Stimulated activated CD4-positive, alpha-beta T cell treated with anti-CD3 and anti-CD28 coated beads, Interleukin-2, amount 100 ng/mL, for 24 hours (primary cell): Measurements from ENCODE around the gene FGGY.

Experiments
- DNase-seq, 2 donors: peaks; one replicate each; pipeline ENCODE4 v3.0.0-alpha.2; 2020

Gene FGGY

GRCh38 chr1:59316497-59317128, 19.7 kb downstream of the FGGY start:
- no peak for DNase-seq

GRCh38 chr1:59317343-59317742, 20.4 kb downstream of the FGGY start:
- no peak for DNase-seq

DNA sequence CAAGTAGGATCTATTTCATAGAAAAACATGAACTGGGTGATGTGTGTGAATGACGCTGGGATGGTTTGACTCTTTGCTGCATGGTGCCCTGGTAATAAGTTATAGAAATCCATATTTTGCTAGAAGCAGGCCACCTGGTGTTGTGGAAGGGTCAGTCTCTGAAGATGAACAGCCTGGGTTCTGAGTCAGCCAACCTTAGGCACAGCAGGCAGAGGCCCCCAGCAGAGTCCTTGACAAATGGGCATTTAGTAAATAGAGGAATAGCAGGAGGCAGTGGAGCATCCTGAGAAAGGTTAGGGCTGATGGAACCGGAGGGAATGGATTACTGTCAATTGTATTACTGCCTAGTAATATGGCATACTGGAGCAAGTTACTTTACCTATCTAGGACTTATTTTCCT, 20.9 kb downstream of the FGGY start:
- DNase-seq = no peak

DNA sequence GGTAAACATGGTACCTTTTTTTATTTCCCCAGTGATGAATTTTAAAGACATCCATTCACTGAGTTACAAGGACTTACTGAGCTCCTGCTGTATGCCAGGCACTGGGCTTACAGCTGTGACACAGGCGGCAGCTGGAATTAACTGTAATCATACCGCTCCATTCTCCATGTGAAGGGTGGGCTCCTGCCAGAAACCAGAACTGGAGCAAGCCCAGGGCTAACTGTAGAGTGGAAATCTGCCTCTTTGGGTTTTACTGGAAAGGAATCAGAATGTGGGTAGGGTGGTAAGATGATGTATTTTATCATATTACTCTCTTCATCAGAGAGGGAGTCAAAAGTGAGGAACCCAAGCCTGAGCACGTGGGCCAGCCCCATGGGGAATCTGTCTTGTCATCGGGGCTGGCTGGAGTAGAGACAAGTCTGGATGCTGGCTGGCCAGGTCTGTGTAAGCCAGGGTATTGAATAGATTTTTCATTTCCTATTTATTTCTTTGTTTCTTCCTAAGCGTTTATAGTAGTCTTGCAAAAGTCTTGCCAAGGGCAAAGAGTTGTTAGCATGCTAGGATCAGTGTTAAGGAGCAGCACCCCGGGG, 21.5 kb downstream of the FGGY start:
- DNase-seq = no peak

DNA sequence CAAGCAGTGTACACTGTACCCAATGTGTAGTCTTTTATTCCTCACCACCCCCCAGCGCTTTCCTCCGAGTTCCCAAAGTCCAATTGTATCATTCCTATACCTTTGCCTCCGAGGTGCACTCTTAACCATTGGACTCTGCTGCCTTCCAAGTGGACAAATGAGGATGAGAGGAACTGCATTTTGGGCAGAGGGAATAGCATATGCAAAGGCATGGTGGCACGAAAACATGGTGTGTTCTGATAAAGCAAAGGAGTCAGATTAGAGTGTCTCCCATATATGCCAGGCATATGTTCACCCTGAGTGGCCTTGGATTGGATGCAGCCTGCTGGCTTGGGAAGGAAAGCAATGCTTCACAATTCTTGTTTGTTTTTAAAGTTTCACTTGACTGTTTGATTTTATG, 25.5 kb downstream of the FGGY start:
- no peak for DNase-seq

DNA sequence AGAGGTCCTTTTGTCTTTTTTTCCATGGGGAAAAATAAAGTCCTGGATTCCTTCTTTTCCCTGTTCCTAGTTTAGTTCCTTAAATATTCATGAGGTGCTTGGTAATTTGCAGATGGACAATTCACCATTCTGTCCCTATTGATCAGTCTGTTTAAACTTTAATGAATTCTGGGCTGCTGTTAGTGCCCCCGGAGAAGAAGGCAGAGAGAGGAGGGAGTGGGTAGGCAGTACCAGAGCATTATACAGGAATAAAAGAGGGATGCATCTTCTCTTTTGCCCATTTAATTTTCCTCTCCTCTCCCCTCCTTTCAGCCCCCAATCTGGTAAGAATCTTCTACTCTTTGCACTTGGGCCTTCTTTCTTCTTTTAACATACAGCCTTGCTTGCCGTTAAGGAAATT, 25.9 kb downstream of the FGGY start:
- no peak for DNase-seq

GRCh38 chr1:59323879-59324278, 27.0 kb downstream of the FGGY start:
- no peak for DNase-seq

GRCh38 chr1:59328353-59328752, 31.5 kb downstream of the FGGY start:
- DNase-seq = no peak

- no peak for DNase-seq
These were observed 32.6 kb downstream of the FGGY start for GRCh38 chr1:59329412-59330053.

DNA sequence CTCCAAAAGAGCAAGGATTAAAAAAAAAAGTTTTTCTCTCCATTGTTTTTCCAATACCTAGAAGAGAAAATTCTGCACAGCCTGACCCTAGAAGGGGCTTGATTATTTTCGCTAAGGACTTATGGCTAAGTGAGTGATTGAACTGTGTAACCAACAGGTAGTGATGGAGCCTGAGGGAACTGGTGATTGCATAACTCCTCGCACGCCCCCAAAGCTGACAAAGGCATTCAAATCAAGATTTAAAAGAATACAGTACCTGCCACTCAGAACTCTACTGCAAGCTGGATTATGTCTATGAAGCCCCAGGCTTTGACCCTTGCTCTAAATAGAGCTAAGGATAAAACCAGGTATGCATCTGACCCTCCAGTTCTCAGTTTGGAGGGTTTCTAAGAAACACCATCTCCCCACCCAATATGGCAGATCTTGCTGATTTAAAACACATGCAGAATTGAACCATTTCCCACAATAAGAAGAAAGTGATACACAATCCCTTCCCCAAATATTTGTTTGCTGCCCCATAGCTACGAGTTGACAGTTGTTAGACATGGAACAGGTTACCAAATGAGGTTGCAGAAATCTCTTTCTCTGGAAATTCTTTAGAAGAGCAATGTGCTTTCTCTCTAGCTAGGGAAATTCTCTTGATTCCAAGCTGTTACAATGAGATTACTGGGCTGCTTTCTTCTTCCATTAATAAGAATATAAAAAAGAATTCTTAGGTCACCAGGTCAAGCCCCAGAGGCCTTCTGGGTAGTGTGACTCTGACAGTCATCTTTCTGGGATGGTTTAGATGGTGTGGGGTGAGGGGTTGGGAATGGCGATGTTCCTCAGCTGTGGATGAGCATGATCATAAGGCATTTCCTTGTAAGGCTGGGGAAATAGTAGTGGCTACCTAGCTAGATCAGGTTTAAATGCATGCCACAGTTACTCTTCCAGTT, 35.1 kb downstream of the FGGY start:
- DNase-seq = no peak

GRCh38 chr1:59332983-59333382, 36.1 kb downstream of the FGGY start:
- no peak for DNase-seq

GRCh38 chr1:59333626-59334277, 36.9 kb downstream of the FGGY start:
- DNase-seq = no peak

DNA sequence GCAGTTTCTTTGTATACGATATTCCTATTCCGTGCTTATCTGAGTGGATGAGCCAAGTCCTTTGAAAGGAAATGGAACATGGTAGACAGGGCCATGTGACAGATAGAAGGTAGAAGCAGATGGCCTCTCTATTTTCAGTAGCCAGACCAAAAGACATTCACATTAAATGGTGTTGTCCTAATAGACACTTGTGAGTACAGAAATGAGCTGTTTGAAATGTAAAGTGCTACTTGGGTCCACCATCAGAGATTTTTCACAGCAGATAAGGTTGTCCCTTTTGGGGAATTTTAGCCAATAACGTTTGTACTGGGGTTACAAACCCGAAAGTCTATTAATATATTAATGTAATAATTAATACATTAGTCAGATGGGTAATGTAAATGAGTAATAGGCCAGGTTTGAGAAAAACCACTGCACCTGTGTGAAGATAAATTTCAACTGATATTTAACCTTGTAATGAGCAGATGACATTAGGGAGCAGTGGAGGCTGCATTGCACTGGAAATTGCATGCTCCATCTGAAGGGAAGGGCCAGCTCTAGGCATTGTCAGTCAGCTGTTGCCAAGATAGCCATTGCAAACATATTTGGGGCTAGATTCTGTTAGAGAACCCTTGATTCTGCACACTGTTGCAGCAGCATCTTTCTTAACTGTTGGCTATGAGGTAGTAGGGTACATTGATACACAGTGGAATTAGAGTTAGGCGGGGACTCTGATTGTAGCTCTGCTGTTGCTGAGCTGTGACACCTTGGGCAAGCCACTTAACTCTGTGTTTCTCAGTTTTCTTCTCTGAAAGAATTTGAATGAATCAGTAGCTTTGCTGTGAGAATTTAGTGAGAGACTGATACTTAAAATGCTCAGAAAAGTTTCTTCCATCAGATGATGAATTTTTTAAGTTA, 43.8 kb downstream of the FGGY start:
- no peak for DNase-seq

GRCh38 chr1:59342801-59343575, 46.1 kb downstream of the FGGY start:
- no peak for DNase-seq

DNA sequence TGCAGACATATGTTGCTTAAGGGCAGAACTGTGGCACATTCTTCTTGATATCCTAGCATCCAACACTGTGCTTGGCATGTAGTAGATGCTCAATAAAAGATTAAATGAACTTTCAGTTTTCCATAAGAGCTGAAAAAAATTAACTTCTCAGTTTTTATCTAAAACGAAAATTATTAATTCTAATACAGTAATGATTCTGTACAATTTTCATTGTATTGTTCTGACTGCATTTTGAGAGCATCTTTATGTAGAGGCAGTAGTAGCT, 46.6 kb downstream of the FGGY start:
- no peak for DNase-seq

DNA sequence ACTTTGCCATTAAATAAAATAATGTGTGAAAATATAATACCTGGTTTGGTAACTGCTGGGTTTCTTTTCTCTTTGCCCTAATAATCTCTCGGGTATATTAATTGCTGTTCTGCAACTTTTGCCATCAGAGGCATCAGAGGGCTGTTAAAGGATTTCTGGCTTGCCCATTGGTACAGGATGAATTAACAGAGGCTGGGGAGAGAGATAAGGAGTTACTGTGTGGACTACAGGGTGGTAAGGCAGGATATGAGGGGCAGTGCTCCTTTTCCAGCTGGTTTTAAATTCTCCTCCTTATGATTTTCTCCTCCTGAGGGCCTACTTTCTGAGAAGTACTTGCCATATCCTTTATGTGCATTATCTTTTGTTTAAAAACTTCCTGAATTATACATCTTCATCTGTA, 48.3 kb downstream of the FGGY start:
- DNase-seq = no peak

- no peak for DNase-seq
These were observed 49.5 kb downstream of the FGGY start for GRCh38 chr1:59346429-59346828.

DNA sequence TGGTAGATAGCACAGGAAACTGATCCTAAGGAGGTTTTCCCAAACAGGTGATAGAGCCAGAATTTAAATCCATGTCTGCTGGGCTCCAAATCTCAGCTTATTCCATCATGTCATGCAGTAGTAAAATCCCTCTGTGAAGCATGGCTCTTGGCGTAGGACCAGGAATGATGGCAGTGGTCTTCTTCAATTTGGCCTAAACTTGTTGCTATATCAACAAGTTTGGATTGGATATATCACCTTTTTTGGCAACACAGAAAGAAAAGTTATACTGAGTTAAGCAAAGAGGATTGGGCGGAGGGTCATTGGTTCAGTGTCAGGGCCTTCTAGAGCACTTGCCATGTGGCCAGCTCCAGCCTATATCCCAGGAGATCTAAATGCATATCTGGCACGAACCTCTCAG, 52.2 kb downstream of the FGGY start:
- no peak for DNase-seq

- DNase-seq = no peak
These were observed 53.6 kb downstream of the FGGY start for GRCh38 chr1:59350521-59350920.

DNA sequence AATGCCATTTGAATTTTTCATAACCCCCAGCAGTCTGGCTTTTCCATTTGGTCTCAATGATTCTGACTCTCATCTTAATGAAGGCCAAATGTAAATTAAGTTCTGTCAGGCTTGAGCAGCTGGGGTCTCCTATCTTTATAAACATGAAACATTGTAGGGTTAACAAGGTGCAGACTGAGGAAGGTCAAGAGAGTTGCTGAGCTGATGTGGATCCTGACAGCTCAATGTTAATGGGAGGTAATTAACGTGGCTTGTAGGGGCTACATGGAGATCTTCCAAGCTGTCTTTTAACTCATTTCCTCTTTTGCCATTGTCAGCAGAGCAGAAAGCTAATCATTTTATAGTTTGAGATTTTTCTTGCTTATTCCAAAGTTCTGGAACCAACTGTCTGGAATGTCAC, 55.2 kb downstream of the FGGY start:
- no peak for DNase-seq

DNA sequence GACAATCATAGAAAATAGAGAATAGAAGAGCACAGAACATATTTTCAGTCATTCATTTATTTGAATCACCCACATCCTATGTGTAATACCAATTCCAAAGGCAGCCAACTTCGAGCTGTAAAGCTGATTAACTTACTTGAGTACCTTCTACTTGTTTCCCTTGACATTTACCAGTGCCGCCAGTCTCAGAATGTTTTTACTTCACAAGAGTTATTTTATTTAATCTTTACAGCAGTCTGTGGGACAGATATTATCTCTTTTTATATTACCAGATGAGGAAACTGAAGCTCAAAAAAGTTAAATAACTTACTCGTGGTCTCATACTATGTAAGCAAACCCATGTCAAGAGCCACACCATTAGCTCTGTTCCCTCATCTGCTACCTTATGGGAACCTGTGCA, 56.6 kb downstream of the FGGY start:
- DNase-seq = no peak
